Natural killer cell treated with Interleukin-12 subunit alpha and Interleukin-12 subunit beta and Interleukin-15 and Interleukin-18, amount 100 ng/mL, for 72 hours (primary cell): ENCODE measurements around the gene LMNB1. TPM values are rescaled to one million over a fixed set of nuclear protein-coding genes. Genes with fewer than 3 reads are reported as not detected.

ENCODE experiments used
- ATAC-seq, 2 donors: fragments of 150-1000 bp; cut with Tn5 transposase in 1 of 2; sonication (Bioruptor Pico), chemical (Tn5 transposase) in 1 of 2; 2 replicates each; pipeline ENCODE4 v1.10.0; 2021
- DNase-seq: peaks from one replicate; pipeline ENCODE4 v3.0.0; 2022; ENCODE audit warnings: low spot score
- H3K27ac Mint-ChIP-seq, 2 donors: 1 replicate in 1 of 2; 2 replicates in 1 of 2; pipeline ENCODE4 v1.8.0; 2022; ENCODE audit warnings: mixed read lengths in 2 of 2, mild to moderate bottlenecking in 1 of 2, moderate library complexity in 1 of 2
- H3K27me3 Mint-ChIP-seq, 2 donors: 1 replicate in 1 of 2; 2 replicates in 1 of 2; pipeline ENCODE4 v1.8.0; 2022; ENCODE audit warnings: mixed read lengths in 2 of 2
- H3K36me3 Mint-ChIP-seq: one replicate; pipeline ENCODE4 v1.8.0; 2022; ENCODE audit warnings: mixed read lengths
- H3K4me1 Mint-ChIP-seq, 2 donors: 1 replicate in 1 of 2; 2 replicates in 1 of 2; pipeline ENCODE4 v1.8.0; 2022; ENCODE audit warnings: low read depth in 2 of 2, mixed read lengths in 2 of 2, mild to moderate bottlenecking in 1 of 2
- H3K4me3 Mint-ChIP-seq: one replicate; pipeline ENCODE4 v1.8.0; 2022; ENCODE audit warnings: mixed read lengths
- H3K9me3 Mint-ChIP-seq: 2 replicates; pipeline ENCODE4 v1.8.0; 2022; ENCODE audit warnings: mixed read lengths
- total RNA-seq, 2 donors: library from RNA; stranded (reverse); gene quantifications; one replicate each; pipeline ENCODE4 v1.2.3, GENCODE V29; 2022

LMNB1 gene
- total RNA-seq, 2 donors from 2014 or later, result 184 to 270 TPM

DNA sequence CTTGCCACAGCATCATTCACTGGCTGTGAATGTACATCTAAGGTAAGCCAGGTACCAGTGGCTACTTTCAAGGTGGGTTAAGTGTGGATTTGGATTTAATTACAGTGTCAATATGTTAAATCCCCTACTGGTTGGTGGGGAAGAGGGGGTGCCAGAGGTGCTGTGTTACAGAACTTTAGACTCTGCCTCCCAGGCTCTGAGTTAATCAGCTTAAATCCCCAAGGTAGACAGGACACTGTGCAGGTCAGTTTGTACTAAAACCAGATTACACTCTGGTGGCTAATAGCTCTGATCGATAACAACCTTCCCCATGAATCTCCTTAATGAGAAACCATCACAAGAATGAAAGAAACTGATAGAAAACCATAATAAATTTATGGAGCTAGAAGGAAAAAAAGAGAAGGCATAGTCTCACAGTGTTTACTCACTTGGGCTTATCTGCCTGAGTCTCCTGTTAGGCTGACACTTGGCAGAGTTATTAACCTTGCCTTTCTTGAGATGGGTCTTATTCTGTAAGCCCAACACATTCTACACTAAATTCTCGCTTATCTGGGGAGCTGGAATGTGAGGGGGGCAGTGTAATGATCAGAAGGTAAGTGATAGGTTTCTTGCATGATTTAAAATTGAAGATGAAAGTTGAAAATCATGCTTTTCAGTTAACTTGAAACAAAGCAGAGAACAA is 106.8 kb downstream of the LMNB1 start:
- Mint-ChIP-seq H3K4me3 (no peak overlapping the region), H3K9me3 (no peaks in the 10 kb centered on the region), H3K4me1 (no peaks in the 10 kb centered on the region), H3K27me3 (no peaks in the 10 kb centered on the region), H3K36me3 (no peaks in the 10 kb centered on the region), H3K27ac (no peak overlapping the region)
- DNase-seq (no peak), ATAC-seq (no peak)

DNA sequence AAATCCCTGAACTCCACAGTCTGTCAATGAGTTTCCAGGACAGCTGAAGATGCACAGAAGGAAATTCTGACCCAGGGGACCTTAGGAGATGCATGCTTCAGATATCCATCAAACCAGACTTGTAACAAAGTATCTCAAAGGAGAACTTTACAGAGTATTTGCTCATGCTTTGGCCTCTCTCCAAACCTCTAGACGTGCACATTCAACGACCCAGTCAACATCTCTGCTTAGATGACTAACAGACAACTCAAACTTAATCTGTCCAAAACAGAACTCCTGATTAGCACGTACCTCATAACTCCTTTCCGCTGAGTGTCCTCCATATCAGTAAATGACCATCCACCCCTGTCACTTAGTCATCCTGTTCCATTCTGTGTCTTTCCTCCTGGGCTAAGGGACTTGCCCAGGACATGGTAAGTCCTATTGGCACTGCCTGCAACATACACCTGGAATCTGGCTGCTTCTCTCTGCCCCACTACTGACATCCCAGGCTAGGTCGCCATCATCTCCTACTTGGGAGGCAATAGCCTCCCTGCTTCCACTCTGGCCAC is 107.4 kb downstream of the LMNB1 start:
- no peaks in the 10 kb centered on the region for H3K9me3 Mint-ChIP-seq
- ATAC-seq (no peak), DNase-seq (no peak)
- H3K27ac Mint-ChIP-seq, result no peak overlapping the region
- H3K36me3 Mint-ChIP-seq, result no peaks in the 10 kb centered on the region
- no peaks in the 10 kb centered on the region for H3K4me1 Mint-ChIP-seq
- no peak overlapping the region for H3K4me3 Mint-ChIP-seq
- H3K27me3 Mint-ChIP-seq, result no peaks in the 10 kb centered on the region

Other genes starting within 250 kb of the LMNB1 start
- gene ALDH7A1, start 181.9 kb upstream of the LMNB1 start, total RNA-seq, result 1 to 10 TPM in 1 of 2 donors, under 1 TPM in 1; 0.81 to 1.2 TPM
- 10 to 100 TPM; 31.5 to 37.7 TPM for gene PHAX, start 176.2 kb upstream of the LMNB1 start, total RNA-seq